Measurements from ENCODE around the gene BBOF1.
A peak's percentile ranks its signal among the peaks of the same experiment; 100 is the strongest.

The BBOF1 gene

DNA sequence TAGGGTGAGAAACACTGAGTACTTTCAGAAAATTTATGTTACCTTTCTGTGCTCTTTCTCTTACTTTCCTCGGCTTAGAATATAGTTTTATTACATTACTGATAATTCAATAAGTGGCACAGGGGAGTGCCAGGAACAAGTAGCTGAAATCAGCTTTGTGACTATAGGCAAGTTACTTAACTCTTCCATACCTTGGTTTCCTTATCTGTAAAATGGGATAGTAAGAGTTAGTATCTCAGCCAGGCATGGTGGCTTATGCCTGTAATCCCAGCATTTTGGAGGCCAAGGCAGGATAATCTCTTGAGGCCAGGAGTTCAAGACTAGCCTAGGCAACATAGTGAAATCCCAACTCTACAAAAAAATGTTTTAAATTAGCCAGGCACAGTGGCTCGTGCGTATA is 15.4 kb downstream of the BBOF1 start:
- no peak for DNase-seq (ENCODE audit: low read depth)

DNA sequence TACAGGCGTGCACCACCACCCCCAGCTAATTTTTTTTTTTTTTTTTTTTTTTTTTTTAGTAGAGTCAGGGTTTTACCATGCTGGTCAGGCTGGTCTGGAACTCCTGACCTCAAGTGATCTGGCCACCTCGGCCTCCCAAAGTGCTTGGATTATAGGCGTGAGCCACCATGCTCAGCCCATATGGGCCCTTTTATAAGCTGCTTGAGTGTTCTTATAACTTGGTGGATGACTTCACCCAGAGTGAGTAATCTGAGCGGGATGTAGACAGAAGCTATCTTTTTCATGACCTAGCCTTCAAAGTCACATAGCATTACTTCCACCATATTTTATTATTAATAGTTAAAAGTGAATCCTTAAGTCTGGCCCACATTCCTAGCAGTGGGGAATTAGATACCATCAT is 16.4 kb downstream of the BBOF1 start:
- DNase-seq (ENCODE audit: low read depth), result no peak

DNA sequence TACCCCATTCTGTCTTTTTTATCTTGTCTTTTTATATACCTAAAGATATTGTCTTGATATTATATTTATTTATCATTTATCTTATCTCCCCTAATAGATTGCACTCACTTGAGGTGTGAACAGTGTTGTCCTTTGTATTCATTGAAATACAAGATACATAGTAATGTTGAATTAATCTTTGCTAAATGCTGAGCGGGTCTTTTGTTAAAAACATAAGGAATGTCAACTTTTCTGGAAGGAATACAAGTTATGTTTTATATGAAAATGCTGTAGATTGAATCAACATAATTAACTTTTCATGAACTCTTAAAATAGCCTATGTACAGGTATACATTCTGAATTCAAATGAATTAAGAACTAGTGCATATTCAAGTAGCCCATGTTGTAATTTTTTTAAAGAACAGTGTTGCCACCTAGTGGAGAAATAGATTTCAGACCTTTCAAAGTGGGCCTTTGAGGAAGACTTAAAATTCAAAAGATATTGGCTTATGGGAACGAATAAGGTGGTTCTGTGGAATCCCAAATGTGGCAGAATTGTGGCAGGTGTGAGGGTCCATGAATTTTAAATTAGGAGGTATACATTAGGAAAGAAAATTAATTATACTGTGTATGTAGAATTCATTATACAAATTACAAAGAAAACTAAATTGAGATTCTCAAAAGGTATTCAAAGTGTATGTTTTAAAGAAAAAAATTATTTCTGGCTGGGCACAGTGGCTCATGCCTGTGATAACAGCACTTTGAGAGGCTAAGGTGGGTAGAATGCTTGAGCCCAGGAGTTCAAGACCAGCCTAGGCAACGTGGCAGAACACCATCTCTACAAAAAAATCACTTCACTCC is 19.1 kb downstream of the BBOF1 start:
- DNase-seq (ENCODE audit: low read depth), result no peak

DNA sequence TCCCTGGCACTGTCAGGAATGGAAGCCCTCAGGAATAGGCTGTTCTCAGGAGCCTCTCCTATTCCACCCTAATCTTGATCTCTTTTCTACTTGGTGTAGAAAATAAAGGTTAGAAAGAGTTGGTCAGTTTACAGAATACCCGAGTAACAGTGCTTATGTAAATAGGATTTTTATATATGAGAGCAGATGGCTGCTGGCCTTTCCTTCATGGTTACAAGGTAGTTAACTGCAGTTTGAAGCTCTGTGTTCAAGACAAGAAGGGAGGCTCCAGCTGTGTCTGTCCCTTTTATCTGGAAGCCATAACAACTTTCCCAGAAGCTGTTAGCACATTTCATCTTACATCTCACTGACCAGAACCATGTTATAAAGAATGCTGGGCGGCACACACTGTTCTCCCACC is 23.1 kb downstream of the BBOF1 start:
- DNase-seq (ENCODE audit: low read depth), result no peak

DNA sequence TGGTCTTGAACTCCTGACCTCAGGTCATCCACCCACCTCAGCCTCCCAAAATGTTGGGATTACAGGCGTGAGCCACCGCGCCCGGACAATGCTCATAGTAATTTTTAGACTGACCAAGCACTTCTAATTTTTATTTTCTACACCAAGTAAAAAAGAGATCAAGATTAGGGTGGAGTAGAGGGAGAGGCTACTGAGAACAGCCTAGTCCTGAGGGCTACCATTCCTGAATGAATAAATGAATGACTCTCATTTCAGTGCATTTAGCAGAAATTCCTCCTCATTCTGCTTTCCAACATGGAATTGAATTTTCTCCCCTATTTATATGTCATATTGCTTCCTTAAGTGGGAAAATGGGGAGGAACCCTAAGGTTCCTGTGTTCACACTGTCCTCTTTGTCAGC is 26.4 kb downstream of the BBOF1 start:
- no peak for DNase-seq (ENCODE audit: low read depth)

DNA sequence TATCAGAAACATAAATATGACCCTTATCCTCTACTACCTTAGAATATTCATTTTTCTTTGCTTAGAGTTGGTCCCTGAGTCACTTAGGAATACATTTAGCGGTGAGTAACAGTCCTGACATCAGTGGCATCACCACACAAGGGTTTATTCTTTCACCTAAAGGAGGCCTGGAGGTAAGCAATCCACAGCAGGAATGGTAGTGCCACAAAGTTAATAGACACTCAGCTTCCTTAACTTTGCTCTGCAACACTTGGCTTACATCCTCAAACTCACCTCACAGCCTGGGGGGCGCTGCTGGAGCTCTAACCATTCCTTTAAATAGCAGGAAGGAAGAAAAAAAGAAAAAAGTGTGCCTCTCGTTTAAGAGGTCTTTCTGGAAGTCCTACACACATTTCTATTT is 29.1 kb downstream of the BBOF1 start:
- no peak for DNase-seq (ENCODE audit: low read depth)

DNA sequence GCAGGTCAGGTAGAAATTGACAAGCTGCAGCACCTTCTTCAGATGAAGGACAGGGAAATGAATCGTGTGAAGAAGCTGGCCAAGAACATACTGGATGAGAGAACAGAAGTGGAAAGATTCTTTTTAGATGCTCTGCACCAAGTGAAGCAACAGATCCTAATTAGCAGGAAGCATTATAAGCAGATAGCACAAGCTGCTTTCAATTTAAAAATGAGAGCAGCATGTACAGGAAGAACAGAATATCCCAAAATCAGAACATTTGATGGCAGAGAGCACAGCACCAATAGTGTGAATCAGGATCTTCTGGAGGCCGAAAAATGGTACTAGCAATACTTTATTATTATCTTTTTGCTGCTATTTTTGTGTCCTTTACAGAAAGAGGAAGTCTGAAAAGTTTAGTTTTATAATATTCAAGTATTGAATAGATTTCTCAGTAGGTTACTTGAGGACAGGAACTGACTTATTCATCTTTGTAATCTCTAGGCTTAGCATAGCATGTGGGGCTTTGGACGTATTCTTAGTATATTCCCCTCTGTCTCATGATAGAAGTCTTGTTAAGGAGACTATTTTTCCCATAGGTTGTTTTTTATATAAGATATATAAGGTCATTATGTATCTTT is 30.8 kb downstream of the BBOF1 start:
- DNase-seq (ENCODE audit: low read depth), result no peak

DNA sequence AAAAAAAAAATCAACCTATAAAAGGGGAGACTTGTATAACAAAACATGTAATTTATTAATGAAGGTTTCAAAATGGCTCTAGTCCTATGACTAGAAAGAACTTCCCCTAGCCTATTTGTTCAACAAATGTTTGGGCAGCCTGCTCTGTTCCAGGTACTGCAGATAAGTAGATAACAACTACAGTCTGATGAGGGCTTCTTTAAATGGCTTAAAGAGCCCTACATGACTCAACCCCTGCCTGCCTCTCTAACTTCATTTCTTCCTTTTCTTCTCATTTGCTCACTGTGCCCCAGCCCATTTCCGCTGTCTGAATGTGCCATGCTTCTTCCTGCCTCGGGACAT is 43.6 kb downstream of the BBOF1 start:
- DNase-seq (ENCODE audit: low read depth), result no peak

DNA sequence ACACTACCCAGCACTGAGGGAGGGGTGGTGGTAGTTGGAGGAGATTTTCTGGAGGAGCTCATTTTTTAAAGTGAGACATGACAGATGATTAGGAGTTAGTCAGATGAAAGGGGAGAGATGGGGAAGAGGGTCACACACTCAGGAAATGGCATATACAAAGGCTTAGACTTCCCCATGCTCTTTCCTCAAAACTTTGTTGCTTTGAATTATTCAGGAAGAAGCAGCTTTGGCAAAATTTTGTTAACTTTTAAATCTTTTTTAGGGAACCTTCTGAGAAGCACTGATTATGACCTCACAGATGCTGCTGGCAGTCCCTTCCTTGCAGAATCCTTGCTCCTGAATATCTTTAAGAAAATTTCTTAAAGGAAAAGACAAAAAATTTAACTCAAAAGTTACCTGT is 45.3 kb downstream of the BBOF1 start:
- no peak for DNase-seq (ENCODE audit: low read depth)

DNA sequence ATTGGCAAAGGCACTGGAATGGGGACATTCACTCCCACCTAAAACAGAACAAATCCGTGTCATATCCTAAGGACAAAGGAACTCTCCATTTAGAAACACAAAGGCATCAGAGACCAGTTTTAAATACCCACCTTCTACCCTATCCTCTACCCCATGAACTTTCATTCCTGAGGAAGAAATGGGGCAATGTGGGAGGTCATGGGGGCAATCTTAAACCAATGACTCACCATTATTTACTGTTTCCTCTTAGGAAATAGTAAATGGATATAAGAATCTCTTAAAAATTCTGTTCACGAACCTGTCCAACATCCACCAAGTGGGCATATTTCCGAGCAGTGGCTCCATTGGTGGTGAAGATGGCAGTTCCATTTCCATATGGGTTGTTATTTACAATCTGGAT is 45.7 kb downstream of the BBOF1 start:
- no peak for DNase-seq (ENCODE audit: low read depth)

DNA sequence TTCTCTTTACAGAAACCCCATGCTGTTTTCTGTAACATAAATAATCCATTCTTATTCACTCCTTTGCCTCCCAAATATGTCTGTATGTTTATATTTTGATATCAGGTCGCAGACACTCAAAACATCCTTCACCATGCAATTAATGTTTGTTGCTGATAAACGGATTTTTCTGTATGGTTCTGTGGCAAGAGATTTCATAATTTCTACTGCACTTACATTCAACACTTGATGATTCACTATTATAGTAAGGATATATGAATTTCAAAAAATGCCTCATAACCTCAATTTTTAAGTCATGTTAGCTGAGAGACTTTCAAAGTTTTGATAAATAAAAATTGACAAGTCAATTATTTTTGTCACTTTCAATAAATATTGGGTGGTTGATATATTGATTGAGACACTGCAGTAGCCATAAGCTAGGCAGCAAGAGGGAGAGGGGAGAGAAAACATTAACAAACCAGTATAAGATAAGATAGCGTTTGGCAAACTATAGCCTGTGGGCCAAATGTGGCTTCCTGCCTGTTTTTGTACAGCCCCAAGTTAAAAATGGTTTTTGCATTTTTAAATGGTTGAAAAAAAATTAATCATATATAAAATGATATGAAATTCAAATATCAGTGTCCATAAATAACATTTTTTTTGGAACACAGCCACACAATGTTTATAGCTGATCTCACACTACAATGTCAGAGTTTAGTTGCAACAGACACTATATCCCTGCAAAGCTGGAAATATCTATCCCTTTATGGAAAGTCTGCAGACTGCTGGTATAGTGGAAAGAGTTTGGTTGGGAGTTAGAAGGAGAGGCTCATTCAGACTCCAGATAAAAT is 46.8 kb downstream of the BBOF1 start:
- no peak for DNase-seq (ENCODE audit: low read depth)

DNA sequence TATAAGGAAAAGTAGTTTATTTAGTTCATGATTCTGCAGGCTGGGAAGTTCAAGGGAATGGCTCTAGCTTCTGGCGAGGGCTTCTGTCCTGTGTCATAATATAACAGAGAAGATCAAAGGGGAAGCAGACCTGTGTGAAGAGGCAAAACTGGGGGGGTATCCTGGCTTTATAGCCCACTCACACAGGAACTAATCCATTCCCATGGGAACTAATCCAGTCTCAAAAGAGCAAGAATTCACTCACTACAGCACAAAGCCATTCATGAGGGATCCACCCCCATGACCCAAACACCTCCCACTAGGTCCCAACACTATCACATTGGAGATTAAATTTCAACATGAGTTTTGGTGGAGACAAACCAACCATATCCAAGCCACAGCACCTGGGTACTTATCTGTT is 58.3 kb downstream of the BBOF1 start:
- no peak for DNase-seq (ENCODE audit: low read depth)

DNA sequence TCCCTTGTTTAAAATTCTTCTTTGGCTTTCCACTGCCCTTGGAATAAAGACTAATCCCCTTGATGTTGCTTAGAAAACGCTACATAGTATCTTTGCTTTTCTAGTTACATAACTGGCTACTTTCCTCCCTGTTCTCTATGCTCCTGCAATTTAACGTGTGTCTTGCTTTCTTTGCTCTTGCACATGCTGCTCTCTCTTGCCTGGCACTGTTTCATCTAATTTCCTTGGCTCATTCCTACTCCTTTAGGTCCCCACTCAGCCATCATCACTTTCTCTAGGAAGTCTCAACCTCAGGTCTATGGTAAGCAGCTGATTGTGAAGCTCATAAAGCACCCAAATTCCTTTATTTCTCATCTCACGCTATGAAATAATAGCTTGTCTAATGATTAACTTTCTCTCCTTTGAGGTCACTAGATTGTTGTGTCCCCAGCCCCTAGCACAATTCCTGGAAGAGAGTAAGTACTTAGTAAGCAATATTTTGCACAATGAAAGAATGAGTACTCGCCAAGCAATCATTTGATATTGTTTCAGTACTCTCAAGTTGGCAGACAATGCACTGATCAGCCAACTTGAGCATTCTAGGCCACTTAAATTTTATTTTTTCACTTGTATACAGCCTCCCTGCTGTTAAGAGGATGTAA is 61.8 kb downstream of the BBOF1 start:
- no peak for DNase-seq (ENCODE audit: low read depth)

DNA sequence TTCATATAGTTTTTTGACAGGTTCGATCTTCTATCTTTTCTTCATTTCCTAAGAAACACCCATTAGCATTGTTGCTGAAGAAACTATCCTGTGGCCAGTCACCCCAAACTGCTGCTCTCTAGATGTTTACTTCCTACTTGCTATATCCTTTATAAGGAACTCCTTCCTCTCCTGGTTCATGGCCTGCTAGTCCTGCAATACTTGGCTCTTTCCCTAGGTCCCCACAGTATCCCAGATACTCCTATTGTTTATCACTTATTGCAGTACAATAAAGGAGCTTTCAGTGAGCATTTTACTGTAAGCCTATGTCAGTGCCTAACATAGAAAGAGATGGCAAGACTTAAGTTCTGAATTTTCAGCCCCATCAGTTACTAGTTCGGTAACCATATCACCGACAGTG is 62.3 kb downstream of the BBOF1 start:
- no peak for DNase-seq (ENCODE audit: low read depth)

DNA sequence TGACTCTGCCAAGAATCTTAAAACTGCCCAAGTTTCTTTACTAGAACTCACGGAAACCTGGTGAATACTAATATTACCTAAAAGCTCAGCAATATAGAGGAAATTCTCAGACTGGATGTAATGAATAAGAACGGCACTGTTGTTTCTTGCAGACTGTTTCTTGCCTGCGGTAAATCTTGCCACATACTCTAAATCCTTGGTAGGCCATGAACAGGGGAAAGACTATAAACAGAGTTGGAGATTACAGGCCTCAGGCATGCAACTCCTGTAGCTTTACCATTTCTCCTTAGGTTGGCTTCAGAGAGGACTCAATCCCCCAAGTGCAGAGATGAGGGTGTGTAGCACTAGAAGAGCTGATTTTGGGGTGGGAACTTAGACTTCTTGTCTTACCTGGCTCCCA is 64.0 kb downstream of the BBOF1 start:
- no peak for DNase-seq (ENCODE audit: low read depth)

DNA sequence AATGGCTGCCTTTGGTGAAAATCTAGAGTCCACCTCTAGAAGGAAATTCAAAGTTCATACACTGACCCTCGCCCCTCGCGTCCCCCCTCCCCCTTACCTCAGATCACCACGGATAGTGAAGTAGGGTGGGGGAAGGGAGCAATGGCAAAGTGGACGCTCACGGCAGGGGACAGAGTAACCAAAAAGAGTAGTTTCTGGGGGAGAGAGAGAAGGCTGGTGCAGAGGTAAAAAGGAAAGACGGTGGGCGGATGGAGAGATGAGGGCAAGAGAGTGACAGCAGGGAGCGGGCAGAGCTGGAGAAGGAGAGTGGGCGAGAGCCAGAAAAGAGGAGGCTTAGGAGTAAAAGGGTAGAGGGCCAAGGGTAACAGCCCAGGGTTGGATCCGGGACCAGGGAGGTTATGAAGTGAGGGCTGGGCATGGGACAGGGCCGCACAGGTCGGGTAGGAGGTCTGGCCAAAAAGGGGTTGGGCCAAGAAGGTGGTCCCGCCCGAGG is 64.7 kb downstream of the BBOF1 start:
- no peak for DNase-seq (ENCODE audit: low read depth)

DNA sequence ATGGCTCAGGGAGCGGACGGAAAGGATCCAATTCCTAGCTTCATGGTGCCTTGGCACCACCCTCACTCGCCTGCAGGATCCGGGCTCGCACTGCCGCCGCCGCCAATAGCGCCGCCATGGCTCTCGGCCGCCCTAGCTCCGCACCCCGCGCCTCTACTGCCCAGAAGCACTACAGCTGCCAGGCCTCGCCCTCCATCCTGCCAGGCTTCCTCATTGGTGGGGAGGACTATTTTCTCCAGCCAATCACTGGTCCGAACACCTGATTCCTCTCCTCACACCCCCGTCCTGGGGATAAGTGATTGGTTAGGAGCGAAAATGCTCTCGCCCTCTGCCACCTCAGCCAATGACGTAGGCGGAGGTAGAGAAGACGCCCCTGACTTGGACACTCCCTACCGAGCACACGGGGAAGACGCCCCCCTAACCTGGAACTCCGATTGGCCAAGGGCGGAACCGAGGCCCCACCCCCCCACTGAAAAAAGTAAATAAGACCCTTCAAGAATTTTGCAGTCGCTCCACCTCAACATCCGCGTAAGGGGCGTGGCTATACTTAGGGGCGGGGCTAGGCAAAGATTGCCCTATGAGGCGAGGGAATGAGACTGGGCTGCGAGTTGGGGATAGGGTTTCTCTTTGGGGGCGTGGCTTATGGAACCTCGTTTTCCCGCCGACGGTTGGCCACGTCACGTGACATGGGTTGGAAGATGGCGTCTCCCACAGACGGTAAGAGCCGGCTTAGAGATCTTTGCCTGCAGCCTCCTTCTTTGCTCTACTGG is 65.3 kb downstream of the BBOF1 start, which contains the start of the genes ALDH6A1 and LIN52:
ALDH6A1 (minus strand) TSS at position 177 of the 770 bp plus-strand sequence; CDS start at position 118, 59 bp downstream.
LIN52 (plus strand) TSS at position 680 of the 770 bp plus-strand sequence; CDS start at position 699, 19 bp downstream.
- peak; percentile 100 for DNase-seq (ENCODE audit: low read depth)

DNA sequence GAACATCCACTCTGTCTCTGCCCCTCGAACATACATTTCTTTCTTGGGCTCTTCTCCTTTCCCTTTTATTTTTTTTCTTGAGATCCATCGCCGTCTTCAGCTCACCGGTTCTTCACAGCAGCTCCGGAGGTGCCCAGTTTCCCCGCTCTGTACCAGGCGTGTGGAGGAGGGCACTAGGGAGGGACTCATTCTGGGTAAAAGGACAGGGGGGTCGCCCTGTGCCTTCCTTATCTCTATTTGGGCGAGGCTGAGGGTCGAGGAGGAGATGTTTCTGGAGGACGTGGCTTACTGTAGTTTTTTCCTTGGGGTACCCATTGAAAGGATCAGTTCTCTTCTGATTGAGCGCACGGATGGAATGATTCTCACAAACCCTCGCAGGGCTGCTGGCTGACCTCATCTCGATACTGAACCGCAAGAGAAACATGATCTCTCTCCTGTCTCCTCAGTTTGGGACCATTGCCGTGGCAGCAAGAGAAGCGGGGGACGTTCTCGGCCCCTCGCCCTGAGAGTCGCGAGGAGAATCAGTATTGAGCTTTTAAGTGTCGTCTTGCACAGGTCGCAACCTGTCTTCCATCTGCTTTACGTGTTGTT is 66.0 kb downstream of the BBOF1 start:
- DNase-seq (ENCODE audit: low read depth), result no peak

DNA sequence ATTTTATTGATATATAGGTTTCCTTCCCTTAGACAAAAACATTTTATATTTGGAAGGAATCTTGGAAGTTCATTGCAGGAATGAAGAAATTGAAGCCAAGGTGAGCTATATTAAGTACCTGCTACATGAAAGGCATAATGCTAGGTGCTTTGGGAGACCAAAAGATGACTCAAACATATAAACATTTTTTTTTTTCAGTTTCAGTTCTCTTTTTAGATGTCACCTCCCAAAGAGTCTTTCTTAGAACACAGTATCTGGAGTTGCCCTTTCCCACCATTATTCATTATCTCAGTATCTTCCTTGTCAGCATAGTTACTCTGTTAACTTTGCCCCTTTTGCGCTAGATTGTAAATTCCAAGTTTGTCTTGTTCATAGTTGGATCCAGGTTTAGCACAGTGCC is 66.7 kb downstream of the BBOF1 start:
- DNase-seq (ENCODE audit: low read depth), result no peak

DNA sequence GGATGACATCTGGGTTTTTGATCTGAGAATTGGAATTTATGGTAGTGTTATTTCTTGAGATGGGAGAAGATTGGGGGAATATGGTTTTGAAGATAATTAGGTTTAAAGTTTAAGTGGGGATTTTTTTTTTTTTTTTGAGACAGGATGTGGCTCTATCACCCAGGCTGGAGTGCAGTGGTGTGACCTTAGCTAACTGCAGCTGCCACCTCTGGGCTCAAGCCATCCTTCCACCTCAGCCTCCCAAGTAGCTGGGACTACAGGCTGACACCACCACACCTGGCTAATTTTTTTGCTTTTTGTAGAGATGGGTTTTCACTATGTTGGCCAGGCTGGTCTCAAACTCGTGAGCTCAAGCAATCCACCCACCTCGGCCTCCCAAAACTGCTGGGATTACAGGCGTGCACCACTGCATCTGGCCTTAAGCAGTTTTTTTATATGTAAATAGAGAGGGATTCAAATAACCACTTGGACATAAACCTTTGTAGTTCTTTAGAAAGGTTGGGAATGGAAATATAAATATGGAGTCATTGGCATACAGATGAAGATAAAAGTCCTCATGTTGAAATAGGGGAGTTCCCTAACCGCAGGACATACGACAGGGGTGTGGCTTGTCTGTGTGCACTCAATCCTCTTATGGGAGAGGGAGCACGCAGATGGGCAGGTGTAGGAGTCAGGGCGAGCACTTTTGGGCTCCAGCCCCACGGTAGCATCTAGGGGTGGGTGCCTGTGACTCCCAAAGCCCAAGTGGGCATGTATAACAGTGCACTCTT is 70.3 kb downstream of the BBOF1 start:
- no peak for DNase-seq (ENCODE audit: low read depth)
